MM.1S (cell line): ENCODE data around the gene C1orf21.

ENCODE experiments used
- EZH2phosphoT487 ChIP-seq: fragments of 300-600 bp; sonication (generic); IDR thresholded peaks from 2 replicates; pipeline ENCODE4 v1.6.1; 2018; ENCODE audit warnings: antibody characterized with exemption, low read length
- TF ChIP-seq, protein P1 (sequence below): fragments of 300-600 bp; sonication (generic); IDR thresholded peaks from 2 replicates; pipeline ENCODE4 v1.5.1; 2016; ENCODE audit warnings: antibody characterized with exemption, low read length, mixed read lengths

DNA sequence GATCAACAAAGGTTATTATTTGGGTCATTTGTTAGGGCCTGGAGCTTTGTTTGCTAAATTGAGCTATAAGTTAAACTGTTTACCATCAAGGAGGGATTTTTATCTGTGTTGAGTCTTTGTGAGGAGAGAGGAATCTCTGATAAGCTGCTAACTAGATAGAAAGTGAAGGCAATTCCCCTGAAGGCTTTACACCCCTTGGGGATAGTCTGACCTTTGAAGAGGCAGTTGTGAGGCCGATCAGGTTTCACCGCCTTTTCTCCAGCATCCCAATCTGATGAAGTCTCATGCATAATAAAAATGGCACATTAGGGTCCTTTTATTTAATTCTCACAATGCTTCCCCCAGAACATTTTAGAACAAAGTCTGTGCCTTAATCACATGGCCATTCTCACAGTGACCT lies 21.8 kb downstream of the C1orf21 start:
- TF ChIP-seq, protein P1, sequence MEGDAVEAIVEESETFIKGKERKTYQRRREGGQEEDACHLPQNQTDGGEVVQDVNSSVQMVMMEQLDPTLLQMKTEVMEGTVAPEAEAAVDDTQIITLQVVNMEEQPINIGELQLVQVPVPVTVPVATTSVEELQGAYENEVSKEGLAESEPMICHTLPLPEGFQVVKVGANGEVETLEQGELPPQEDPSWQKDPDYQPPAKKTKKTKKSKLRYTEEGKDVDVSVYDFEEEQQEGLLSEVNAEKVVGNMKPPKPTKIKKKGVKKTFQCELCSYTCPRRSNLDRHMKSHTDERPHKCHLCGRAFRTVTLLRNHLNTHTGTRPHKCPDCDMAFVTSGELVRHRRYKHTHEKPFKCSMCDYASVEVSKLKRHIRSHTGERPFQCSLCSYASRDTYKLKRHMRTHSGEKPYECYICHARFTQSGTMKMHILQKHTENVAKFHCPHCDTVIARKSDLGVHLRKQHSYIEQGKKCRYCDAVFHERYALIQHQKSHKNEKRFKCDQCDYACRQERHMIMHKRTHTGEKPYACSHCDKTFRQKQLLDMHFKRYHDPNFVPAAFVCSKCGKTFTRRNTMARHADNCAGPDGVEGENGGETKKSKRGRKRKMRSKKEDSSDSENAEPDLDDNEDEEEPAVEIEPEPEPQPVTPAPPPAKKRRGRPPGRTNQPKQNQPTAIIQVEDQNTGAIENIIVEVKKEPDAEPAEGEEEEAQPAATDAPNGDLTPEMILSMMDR = no peak
- no peak for TF ChIP-seq EZH2phosphoT487
